Mesendoderm (in vitro differentiated cells): Measurements from ENCODE around the gene EXOSC5.

ENCODE experiments used
- DNase-seq: peaks from one replicate; pipeline ENCODE4 v3.0.0; 2013
- H2AK5ac ChIP-seq: 2 replicates; pipeline ENCODE4 v1.6.1; 2013; ENCODE audit warnings: low read length, inconsistent platforms
- H2BK120ac ChIP-seq: 2 replicates; pipeline ENCODE4 v1.6.1; 2013; ENCODE audit warnings: low read depth, mild to moderate bottlenecking, low read length, moderate library complexity, mixed read lengths
- H2BK15ac ChIP-seq: replicated peaks from 2 replicates; pipeline ENCODE4 v1.6.1; 2013; ENCODE audit warnings: low read depth, mild to moderate bottlenecking, moderate library complexity
- H2BK5ac ChIP-seq: 2 replicates; pipeline ENCODE4 v1.6.1; 2013; ENCODE audit warnings: low read length, inconsistent platforms
- H3K18ac ChIP-seq: 2 replicates; pipeline ENCODE4 v1.6.1; 2013; ENCODE audit warnings: mild to moderate bottlenecking, low read length, mixed read lengths
- H3K23ac ChIP-seq: one replicate; pipeline ENCODE4 v1.6.1; 2013; ENCODE audit warnings: low read length
- H3K27ac ChIP-seq: 2 replicates; pipeline ENCODE4 v1.5.1; 2013; ENCODE audit warnings: low read depth, mild to moderate bottlenecking, inconsistent platforms, low read length, moderate library complexity
- H3K27me3 ChIP-seq: 2 replicates; pipeline ENCODE4 v1.6.1; 2013; ENCODE audit warnings: low read length, control low read depth, mild to moderate bottlenecking, inconsistent platforms; ENCODE audit not compliant: insufficient read depth, poor library complexity
- H3K36me3 ChIP-seq: 2 replicates; pipeline ENCODE4 v1.6.1; 2013; ENCODE audit warnings: low read length, inconsistent platforms; ENCODE audit not compliant: control insufficient read depth, insufficient read depth
- H3K4ac ChIP-seq: one replicate; pipeline ENCODE4 v1.6.1; 2013; ENCODE audit warnings: low read depth, mild to moderate bottlenecking, low read length, moderate library complexity
- H3K4me1 ChIP-seq: 2 replicates; pipeline ENCODE4 v1.6.1; 2013; ENCODE audit warnings: low read depth, low read length, inconsistent platforms; ENCODE audit not compliant: control insufficient read depth
- H3K4me2 ChIP-seq: 2 replicates; pipeline ENCODE4 v1.6.1; 2013; ENCODE audit warnings: low read length
- H3K4me3 ChIP-seq: 2 replicates; pipeline ENCODE4 v1.5.1; 2013; ENCODE audit warnings: mild to moderate bottlenecking, low read length
- H3K56ac ChIP-seq: one replicate; pipeline ENCODE4 v1.6.1; 2013; ENCODE audit warnings: low read length
- H3K79me1 ChIP-seq: 2 replicates; pipeline ENCODE4 v1.6.1; 2013; ENCODE audit warnings: low read length, inconsistent platforms
- H3K79me2 ChIP-seq: 2 replicates; pipeline ENCODE4 v1.6.1; 2013; ENCODE audit warnings: mild to moderate bottlenecking, low read length; ENCODE audit not compliant: control insufficient read depth, insufficient read depth
- H3K9ac ChIP-seq: 2 replicates; pipeline ENCODE4 v1.6.1; 2013; ENCODE audit warnings: low read length, inconsistent platforms
- H4K5ac ChIP-seq: one replicate; pipeline ENCODE4 v1.6.1; 2013; ENCODE audit warnings: low read length
- H4K8ac ChIP-seq: one replicate; pipeline ENCODE4 v1.6.1; 2013; ENCODE audit warnings: low read depth, mild to moderate bottlenecking, control low read depth, low read length, moderate library complexity
- WGBS: extraction: QIAGEN DNeasy Blood & Tissue Kit; methylation state at CpG from one replicate; pipeline ENCODE4 v1.1.7; 2013; ENCODE audit warnings: low lambda C conversion rate, missing lambda C conversion rate; ENCODE audit not compliant: insufficient coverage; ENCODE audit errors: extremely low coverage; 5-methylcytosine and 5-hydroxymethylcytosine counted together

EXOSC5 gene

GRCh38 chr19:41434450-41434849 lies 37.3 kb upstream of the EXOSC5 start:
- Histone ChIP-seq H2BK120ac (no peak overlapping the region), H3K4me2 (no peak overlapping the region)

GRCh38 chr19:41433171-41433570 lies 36.0 kb upstream of the EXOSC5 start:
- Histone ChIP-seq H2AK5ac (no peak overlapping the region), H3K27me3 (no peaks in the 10 kb centered on the region), H2BK120ac (no peak overlapping the region), H4K5ac (no peak overlapping the region), H3K18ac (no peak overlapping the region), H3K56ac (no peak overlapping the region), H3K4ac (no peak overlapping the region), H4K8ac (no peak overlapping the region), H3K27ac (no peak overlapping the region), H3K4me1 (peaks cover 3% of the 10 kb centered on the region), H3K36me3 (peaks cover 6% of the 10 kb centered on the region), H3K23ac (no peak overlapping the region), H2BK5ac (no peak overlapping the region), H3K4me2 (no peak overlapping the region), H3K79me2 (no peaks in the 10 kb centered on the region), H2BK15ac (no peak overlapping the region), H3K9ac (no peak overlapping the region), H3K4me3 (no peak overlapping the region), H3K79me1 (peaks cover 2% of the 10 kb centered on the region)
- WGBS: no CpG with 5 or more reads among the region's 18 CpGs
- no peak for DNase-seq

More at GRCh38 chr19:41434450-41434849, 37.3 kb upstream of the EXOSC5 start:
- H2AK5ac ChIP-seq: no peak overlapping the region
- peaks cover 6% of the 10 kb centered on the region for H3K36me3 ChIP-seq
- H4K5ac ChIP-seq: no peak overlapping the region
- no peaks in the 10 kb centered on the region for H3K79me2 ChIP-seq
- H3K79me1 ChIP-seq: peaks cover 3% of the 10 kb centered on the region
- H3K4me1 ChIP-seq: no peaks in the 10 kb centered on the region
- no peaks in the 10 kb centered on the region for H3K27me3 ChIP-seq
- no peak overlapping the region for H3K4me3 ChIP-seq
- no peak overlapping the region for H3K23ac ChIP-seq
- DNase-seq: no peak
- no peak overlapping the region for H2BK5ac ChIP-seq
- H4K8ac ChIP-seq: no peak overlapping the region
- H3K56ac ChIP-seq: no peak overlapping the region
- no peak overlapping the region for H3K4ac ChIP-seq
- WGBS: no CpG with 5 or more reads among the region's 5 CpGs
- no peak overlapping the region for H3K27ac ChIP-seq
- no peak overlapping the region for H3K9ac ChIP-seq
- no peak overlapping the region for H2BK15ac ChIP-seq
- H3K18ac ChIP-seq: no peak overlapping the region

GRCh38 chr19:41431426-41432386 lies 34.5 kb upstream of the EXOSC5 start:
- no peak overlapping the region for H3K27ac ChIP-seq
- H3K79me1 ChIP-seq: no peaks in the 10 kb centered on the region
- H4K5ac ChIP-seq: no peak overlapping the region
- H3K4me1 ChIP-seq: peaks cover 3% of the 10 kb centered on the region
- peaks cover 5% of the 10 kb centered on the region for H3K36me3 ChIP-seq
- H2AK5ac ChIP-seq: no peak overlapping the region
- no peak overlapping the region for H2BK5ac ChIP-seq
- H3K9ac ChIP-seq: no peak overlapping the region
- H3K56ac ChIP-seq: peak overlapping the region; percentile 34
- H3K79me2 ChIP-seq: no peaks in the 10 kb centered on the region
- H3K4me2 ChIP-seq: no peak overlapping the region
- H3K18ac ChIP-seq: no peak overlapping the region
- no peak overlapping the region for H2BK120ac ChIP-seq
- H3K27me3 ChIP-seq: no peaks in the 10 kb centered on the region
- H4K8ac ChIP-seq: no peak overlapping the region
- H3K4ac ChIP-seq: no peak overlapping the region
- H2BK15ac ChIP-seq: no peak overlapping the region
- H3K23ac ChIP-seq: no peak overlapping the region
- no CpG with 5 or more reads among the region's 23 CpGs for WGBS
- H3K4me3 ChIP-seq: no peak overlapping the region
- DNase-seq: peak; percentile 48

- no CpG with 5 or more reads among the region's 6 CpGs for WGBS
- H3K56ac ChIP-seq: no peak overlapping the region
- H2AK5ac ChIP-seq: no peak overlapping the region
- no peaks in the 10 kb centered on the region for H3K79me1 ChIP-seq
- H3K4me1 ChIP-seq: peaks cover 3% of the 10 kb centered on the region
- DNase-seq: no peak
- no peak overlapping the region for H3K4me3 ChIP-seq
- no peaks in the 10 kb centered on the region for H3K79me2 ChIP-seq
- no peak overlapping the region for H3K23ac ChIP-seq
- no peak overlapping the region for H3K4me2 ChIP-seq
- H2BK15ac ChIP-seq: no peak overlapping the region
- H4K8ac ChIP-seq: no peak overlapping the region
- H3K36me3 ChIP-seq: peaks cover 5% of the 10 kb centered on the region
- H2BK5ac ChIP-seq: no peak overlapping the region
- no peaks in the 10 kb centered on the region for H3K27me3 ChIP-seq
- no peak overlapping the region for H3K27ac ChIP-seq
- no peak overlapping the region for H4K5ac ChIP-seq
- no peak overlapping the region for H3K18ac ChIP-seq
- H2BK120ac ChIP-seq: no peak overlapping the region
- H3K9ac ChIP-seq: no peak overlapping the region
- no peak overlapping the region for H3K4ac ChIP-seq
Measured at GRCh38 chr19:41430922-41431321, 33.8 kb upstream of the EXOSC5 start.

GRCh38 chr19:41428481-41428859 lies 31.3 kb upstream of the EXOSC5 start:
- no peak overlapping the region for H3K4me3 ChIP-seq
- H4K8ac ChIP-seq: no peak overlapping the region
- H3K4me1 ChIP-seq: peaks cover 3% of the 10 kb centered on the region
- WGBS: no CpG with 5 or more reads among the region's 1 CpG
- no peak overlapping the region for H3K23ac ChIP-seq
- peaks cover 4% of the 10 kb centered on the region for H3K79me1 ChIP-seq
- no peak overlapping the region for H3K27ac ChIP-seq
- no peak overlapping the region for H2BK5ac ChIP-seq
- peak overlapping the region; percentile 72 for H3K9ac ChIP-seq
- H2BK120ac ChIP-seq: no peak overlapping the region
- H4K5ac ChIP-seq: no peak overlapping the region
- H3K4me2 ChIP-seq: peak overlapping the region; percentile 84
- H2AK5ac ChIP-seq: no peak overlapping the region
- no peak overlapping the region for H2BK15ac ChIP-seq
- H3K18ac ChIP-seq: no peak overlapping the region
- peak overlapping the region; percentile 93 for H3K56ac ChIP-seq
- peaks cover 5% of the 10 kb centered on the region for H3K36me3 ChIP-seq
- DNase-seq: no peak
- H3K79me2 ChIP-seq: no peaks in the 10 kb centered on the region
- peak overlapping the region; percentile 9 for H3K4ac ChIP-seq
- no peaks in the 10 kb centered on the region for H3K27me3 ChIP-seq
